ENCODE measurements around the gene LRP1.

Gene LRP1

DNA sequence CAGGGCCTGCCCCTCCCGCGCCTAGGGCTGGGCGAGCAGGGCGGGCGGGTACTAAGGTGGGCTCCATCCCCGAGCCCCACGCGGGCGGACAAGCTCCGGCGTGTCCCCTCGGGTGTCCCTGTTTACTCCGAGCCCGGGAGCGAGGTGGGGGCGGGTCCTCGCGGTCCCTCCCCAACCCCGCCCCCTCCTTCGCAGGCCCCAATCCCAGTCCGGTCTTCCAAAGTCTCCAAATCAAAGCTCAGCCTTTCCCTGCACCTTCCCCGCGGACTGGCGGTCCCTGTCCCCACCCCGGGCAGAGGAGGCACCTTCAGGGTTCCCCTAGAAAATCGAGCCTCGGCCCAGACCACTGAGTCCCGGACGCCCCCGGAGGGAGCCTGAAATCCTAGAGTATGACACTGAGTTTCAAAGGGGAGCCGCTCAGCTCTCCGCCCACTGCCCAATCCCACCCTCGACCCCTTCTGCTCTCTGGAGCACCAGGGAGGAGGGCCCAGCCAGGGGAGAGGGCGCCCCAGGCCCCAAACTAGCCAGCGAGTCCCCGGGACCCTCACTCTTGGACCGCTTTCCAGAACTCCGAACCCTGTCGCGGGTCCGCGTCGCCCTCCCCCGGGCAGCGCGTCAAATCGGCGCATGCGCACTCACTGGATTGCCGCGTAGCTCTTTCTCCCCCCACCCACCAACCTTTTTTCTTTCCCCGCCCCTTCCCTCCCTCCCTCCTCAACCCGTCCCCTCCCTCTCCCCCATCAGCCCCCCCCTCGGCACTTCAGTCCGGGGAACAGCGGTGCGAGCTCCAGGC is at the start of gene LRP1:
Gene LRP1 (plus strand): TSS at position 758 of the 793 bp plus-strand sequence. CDS start 482 bp downstream, outside the sequence.
- DNase-seq = peak in 12 of 14 donors; percentile 66 to 89 (median 85)

- peak; percentile 76 to 100 (median 96) for DNase-seq
These were observed 49.5 kb upstream of the LRP1 start, which contains the start of gene NEMP1 for GRCh38 chr12:57078519-57079404. Gene NEMP1 (minus strand): TSS chr12:57078791. CDS start chr12:57078745, 46 bp downstream.

DNA sequence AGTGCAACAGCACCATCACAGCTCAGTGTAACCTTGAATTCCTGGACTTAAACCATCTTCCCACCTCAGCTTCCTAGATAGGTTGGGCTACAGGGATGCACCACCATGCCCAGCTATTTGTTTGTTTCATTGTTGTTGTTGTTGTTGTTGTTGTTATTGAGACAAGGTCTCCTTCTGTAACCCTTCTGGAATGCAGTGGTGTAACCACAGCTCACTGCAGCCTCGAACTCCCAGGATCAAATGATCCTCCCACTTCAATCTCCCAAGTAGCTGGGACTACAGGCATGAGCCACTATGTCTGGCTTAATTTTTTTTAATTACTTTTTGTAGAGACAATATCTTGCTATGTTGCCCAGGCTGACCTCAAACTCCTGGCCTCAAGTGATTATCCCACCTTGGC is 48.5 kb upstream of the LRP1 start:
- DNase-seq = no peak

- no peak for DNase-seq
These were observed 47.4 kb upstream of the LRP1 start for GRCh38 chr12:57080855-57081254.

- DNase-seq = peak in 1 of 14 donors; percentile 58
These were observed 42.2 kb upstream of the LRP1 start for GRCh38 chr12:57085999-57086492.

- peak in 7 of 14 donors; percentile 22 to 70 (median 37) for DNase-seq
These were observed 41.7 kb upstream of the LRP1 start for GRCh38 chr12:57086493-57087009.

DNA sequence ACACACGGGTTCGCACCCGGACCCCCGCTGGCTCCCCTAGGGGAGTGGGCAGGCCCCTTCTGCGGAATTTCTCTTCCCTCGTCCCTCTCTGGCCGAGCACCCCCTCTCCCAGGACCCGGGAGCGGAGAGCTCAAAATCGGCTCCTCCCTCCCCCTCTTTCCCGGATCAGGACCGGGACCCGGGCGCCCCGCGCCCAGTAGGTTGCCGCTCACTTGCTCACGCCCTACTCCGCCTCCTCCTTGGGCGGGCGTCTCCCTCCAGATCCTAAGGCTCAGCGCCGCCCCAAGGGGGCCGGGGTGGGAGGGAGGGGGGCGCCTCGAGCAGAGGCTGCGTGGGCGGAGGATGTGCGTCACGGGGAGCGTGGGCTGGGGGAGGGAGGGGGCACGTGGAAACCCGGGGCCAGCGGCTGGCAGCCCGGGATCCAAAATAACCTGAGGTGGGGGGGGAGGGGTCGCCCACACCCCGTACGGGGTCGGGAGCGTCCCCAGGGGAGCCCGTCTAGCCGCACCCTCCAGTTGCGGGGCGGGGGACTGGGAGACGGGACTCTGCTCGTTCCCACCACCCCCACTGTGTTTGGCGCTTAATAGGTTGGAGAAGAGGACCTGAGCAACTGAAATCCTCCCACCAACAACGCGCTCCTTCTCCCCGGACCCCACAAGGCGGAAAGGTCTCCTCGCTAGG is 41.1 kb upstream of the LRP1 start:
- DNase-seq = peak in 13 of 14 donors; percentile 29 to 80 (median 70)

GRCh38 chr12:57087691-57088353 is 40.5 kb upstream of the LRP1 start:
- DNase-seq = peak in 9 of 14 donors; percentile 31 to 73 (median 60)

DNA sequence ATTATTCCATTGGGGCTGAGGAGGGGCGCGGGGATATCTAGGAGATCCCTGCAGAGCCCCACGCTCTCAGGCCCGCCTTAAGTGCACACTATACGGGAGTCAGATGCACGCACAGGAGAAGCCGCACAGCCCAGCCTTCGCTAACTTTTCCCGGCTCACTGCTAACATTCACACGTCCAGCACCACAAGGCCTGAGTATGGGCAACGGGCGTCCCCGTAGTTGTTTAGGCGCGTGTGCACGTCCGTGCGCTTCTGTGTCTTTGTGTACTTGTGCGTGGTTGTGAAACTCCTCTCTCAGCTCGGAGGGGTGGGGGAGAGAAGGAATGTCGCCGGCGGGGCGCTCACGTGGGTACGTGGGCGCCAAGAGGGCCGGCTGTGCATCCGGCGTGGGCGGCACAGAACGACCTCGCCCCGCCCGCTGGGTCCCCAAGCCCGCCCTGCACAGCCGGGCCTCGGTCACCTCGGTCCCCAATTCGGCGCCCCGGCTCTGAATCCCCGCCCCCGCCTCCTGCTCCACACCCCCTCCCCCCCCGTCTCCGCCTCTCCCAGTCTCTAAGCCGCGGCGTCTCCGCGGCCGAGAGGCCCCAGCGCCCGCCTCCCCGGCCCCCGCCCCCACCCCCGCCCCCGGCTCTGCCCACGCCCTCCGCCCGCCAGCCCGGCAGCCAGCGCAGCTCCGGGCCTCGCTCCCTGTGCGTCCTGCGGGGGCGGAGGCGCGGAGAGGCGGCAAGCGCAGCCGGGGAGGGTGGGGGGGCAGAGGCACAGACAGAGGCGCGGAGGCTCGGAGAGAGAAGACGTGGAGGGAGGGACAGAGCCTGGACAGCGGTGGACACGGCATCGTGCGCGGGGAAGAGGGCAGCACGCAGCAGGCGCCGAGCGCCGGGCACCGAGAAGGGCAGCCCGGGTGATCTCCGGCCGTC is 39.7 kb upstream of the LRP1 start, which contains the start of gene NAB2:
Gene NAB2 (plus strand): TSS at position 761 of the 917 bp plus-strand sequence. CDS start 158 bp downstream, outside the sequence.
- peak; percentile 31 to 96 (median 84) for DNase-seq

- peak in 13 of 14 donors; percentile 19 to 70 (median 56) for DNase-seq
These were observed 38.7 kb upstream of the LRP1 start for GRCh38 chr12:57089271-57090245.

- DNase-seq = no peak
These were observed 37.8 kb upstream of the LRP1 start for GRCh38 chr12:57090490-57090889.

- DNase-seq = peak in 7 of 14 donors; percentile 17 to 33 (median 26)
These were observed 37.2 kb upstream of the LRP1 start for GRCh38 chr12:57090924-57091637.

DNA sequence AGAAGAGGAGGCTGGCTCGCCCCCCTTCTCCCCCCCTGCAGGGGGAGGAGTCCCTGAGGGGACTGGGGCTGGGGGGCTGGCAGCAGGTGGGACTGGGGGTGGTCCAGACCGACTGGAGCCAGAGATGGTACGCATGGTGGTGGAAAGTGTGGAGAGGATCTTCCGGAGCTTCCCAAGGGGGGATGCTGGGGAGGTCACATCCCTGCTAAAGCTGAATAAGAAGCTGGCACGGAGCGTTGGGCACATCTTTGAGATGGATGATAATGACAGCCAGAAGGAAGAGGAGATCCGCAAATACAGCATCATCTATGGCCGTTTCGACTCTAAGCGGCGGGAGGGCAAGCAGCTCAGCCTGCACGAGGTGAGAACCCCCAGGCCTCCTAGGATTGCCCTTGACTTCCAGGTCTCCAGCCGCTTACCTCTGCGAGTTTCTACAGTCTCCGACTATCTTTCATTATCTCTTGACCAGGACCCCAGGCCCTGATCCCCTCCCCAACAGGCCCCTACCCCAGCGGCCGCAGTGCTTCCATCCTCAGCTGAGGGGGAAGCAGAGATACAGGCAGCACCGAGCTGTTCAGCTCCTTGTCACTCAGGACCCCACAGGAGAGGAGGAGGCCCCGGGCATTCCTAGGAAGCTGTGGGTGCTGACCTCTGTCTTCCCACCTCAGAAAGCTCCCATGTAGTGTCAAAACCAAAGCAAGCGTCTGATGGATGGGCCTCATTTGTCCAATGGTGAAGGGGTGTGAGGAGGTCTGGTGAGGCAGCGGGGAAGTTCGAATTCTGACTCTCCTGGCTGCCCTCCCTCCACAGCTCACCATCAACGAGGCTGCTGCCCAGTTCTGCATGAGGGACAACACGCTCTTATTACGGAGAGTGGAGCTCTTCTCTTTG is 36.4 kb upstream of the LRP1 start:
- DNase-seq = no peak

DNA sequence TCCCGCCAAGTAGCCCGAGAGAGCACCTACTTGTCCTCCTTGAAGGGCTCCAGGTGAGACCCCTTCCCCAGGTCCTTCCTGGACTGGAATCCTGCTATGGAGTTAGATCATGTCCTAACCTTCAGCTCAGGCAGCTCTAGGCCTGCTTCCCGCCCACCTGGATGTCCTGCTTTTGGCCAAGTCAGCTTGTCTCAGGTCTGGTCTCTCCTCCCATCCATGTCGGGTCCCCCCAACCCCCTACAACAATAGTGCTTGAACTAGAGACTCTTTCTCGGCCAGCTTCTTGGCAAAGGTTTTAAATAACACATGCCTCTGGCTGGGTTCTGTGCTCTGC is 35.8 kb upstream of the LRP1 start:
- DNase-seq = no peak

DNA sequence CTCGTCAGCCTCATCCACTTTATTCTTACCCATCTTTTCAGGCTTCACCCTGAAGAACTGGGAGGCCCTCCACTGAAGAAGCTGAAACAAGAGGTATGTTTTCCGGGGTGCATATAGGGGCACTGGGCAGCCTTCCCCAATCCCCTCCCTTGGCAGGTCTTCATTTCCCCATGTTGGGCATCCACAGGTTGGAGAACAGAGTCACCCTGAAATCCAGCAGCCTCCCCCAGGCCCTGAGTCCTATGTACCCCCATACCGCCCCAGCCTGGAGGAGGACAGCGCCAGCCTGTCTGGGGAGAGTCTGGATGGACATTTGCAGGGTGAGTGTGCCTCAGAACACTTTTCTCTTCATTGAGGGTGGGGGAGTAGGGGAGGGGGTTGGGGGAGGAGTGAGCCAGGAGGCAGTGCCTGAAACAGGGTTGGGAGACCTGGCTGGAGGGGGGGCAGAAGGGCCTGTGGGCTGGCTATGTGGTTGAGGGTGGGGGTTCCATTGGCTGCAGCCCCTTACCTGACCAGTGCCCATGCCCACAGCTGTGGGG is 35.3 kb upstream of the LRP1 start:
- DNase-seq = no peak

DNA sequence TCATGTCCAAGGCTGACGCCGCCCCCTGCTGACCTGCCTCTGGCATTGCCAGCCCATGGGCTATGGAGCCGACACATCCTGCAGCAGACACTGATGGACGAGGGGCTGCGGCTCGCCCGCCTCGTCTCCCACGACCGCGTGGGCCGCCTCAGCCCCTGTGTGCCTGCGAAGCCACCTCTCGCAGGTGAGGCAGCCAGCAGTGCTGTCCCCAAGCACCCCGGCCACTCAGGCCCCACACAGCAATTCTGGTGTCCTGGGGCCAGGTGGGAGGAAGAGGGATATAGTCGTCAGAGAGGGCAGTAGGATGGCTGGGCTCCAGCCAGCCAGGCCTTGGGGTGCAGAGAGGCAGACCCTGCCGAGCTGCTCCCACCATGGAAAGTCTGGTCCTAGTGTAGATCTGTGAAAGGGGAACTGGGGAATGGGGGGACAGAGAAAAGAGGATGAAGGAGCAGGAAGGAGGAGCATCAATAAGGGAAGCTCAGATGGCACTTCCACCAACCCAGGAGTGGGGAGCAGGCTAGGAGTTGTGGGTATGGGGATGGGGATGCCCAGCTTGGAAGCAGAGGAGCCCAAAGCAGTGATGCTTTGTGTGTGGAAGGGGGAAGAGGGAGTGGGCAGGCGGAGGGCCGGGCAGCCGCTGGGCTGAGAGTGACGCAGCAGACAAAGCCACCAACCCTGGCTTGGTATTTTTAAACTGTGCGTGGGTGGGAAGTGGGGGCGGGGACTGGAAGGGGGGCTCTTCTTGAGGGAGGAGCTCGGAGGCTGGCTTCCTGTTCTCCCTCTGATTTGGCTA is 34.7 kb upstream of the LRP1 start:
- DNase-seq = peak in 3 of 14 donors; percentile 7 to 53 (median 20)

All from C1 segment of cervical spinal cord (tissue), 14 donors.